ENCODE measurements around the gene DGAT2.

Gene DGAT2

DNA sequence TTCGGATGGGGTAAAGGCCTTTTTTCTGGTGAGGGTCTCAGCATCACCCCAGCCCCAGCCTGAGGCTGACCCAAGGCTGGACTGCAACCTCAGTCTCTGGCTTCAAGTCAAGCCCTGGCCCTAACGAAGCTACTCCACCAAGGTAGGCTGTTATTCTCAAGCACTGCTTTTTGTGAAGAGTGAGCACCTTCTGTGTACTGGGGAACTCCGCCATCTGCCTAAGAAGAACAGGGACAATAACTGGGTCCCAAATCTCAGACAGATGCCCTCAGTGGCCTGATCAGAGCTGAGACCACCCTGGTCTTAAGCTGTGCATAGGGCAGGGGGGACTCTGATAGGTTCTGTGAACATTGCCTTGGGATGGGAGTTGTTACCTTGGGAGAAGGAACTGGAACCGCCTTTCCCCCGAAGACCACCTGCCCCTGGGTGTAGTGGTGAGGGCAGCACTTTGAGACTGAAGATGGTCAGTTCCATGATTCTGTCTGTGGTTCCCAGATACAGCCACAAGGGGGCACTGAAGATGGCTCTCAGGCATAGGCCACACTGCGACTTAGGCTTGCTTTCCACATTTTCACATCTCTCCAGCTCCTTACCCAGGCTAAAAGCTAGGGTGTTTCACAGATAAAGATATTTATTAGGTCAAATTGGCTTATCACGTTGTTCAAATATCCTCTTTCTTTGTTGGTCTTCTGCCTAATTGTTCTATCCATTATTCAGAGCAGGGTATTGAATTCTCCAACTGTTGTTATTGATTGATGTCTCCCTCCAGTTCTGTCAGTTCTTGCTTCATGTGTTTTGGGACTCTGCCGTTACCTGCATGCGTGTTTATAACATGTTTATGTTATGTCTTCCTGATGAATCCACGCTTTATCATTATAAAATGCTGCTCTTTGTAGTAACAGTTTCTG, 34.6 kb downstream of the DGAT2 start:
- peak; percentile 62 for DNase-seq

DNA sequence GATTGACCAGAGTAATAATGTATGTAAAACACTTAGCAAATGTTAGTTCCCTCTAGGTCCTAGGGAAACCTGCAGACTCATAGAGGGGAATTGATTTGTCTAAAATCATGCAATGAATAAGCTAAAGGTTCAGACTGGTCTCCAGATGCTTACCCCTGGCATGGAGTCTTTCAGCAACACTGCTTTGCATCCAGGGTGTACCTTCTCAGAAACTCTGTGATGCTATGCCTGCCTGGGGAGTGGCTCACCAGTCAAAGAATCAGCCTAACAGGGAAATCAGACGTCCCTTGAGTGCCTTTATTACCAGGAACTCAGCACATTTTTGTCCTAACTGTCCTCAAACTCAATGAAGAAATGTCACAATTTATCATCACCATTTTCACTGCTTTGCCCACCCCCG, 40.5 kb downstream of the DGAT2 start:
- no peak for DNase-seq

DNA sequence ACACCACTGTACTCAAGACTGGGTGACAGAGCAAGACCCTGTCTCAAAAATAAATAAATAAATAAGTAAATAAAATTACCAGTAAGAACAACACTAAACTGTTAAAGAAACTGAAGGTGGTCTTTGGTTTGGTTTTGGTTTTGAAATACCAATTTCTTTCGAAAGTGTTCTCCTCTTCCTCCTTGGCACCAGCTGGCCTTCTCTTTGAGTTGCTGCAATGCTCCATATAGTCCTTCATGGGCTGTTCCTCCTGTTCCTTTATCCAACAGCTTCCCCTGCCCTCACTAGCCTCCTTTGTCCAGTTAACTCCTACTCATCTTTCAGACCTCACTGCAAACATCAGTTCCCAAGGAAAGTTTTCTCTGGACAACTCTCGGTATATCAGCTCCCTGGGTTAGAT, 41.4 kb downstream of the DGAT2 start:
- DNase-seq = no peak

DNA sequence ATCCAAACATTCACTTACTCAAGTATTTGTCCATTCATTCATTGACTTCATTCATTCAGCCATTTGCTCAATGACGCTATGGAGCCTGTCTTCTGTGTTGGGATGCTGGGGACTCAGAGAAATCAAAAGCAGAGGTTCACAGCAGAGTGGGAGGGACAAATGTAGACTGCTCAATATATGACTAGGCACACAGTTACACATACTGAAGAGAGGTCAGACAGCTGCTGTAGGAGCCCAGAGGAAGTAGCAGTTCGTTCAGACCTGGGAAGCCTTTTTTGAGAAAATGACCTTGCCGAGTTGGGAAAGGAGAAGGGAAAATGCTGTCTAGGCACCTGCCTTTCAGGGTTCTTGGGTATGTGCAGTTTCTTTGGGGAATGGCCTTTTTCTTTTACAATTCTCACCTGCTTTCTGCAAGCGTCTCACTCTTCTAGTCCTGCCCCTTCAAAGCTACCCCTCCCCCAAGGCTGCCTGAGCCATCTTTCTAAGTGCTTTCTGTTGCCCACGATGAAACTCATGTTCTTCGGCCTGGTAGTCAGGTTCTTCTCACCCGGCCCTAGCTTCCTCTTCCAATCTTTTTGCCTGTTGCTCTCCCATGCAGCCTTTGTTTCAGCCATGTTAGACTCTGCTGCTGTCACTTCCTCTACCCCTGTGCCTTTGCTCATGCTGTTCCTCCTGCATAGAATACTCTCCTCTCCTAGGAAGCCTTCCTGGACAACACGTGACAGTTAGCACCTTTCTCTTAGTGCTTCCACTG, 42.2 kb downstream of the DGAT2 start:
- no peak for DNase-seq

DNA sequence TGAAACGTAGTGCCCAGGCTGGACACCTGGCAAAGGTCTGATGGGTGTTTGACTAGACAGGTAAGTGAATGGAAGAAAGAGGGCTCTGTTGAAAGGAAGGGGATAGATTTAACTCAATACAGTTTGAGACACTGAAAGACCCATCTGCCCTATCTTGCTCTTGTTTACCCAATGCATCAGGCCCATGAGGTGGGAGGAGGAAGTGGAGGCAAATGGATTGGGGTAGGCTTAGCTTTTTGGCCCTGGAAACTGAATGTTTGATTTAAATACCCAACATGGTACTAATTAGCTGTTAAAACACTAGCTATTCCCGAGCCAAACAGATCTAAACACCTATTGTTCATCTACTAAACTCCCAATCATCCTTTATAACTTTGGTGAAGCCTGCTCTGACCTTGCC, 42.9 kb downstream of the DGAT2 start:
- no peak for DNase-seq

DNA sequence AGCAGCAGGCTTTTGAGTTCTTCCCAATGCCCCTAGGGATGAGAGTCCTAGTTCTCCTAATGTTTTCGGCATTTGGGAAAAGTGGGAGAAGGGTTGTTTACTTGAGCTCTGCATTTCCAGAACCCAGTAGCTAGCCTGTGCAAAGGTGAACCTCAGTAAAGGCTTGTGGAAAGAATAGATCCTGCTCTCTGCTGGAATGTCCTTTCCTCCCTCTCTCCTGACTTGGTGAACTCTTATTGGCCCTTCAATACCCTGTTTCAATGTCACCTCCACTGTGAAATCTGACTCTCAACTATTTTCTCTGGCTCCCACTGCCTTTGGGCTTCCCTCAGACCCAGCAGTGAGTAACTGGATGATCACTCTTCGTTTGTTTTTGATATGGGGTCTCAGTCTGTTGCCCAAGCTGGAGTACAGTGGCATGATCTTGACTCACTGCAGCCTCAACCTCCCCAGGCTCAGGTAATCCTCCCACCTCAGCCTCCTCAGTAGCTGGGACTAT, 44.0 kb downstream of the DGAT2 start:
- DNase-seq = no peak

DNA sequence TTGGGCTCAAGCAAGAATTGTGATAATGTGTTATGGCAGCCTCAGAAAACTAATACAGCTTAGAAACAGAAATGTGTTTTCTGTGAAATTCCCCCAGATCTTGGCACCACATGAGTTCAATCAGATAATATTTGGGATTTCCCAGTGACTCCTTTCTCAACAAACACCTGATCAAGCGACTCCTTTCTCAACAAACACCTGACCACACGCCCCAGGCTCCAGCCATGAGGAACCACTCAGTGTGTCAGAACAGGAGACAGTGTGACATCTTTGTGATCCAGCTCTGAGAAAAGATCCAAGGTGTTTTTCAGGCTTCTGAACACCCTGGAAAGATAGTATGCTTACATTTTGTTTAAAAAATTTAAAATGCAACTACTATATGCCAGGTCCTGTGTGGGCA, 44.5 kb downstream of the DGAT2 start:
- DNase-seq = no peak

- DNase-seq = no peak
Observed at GRCh38 chr11:75813622-75814039, 45.1 kb downstream of the DGAT2 start.

DNA sequence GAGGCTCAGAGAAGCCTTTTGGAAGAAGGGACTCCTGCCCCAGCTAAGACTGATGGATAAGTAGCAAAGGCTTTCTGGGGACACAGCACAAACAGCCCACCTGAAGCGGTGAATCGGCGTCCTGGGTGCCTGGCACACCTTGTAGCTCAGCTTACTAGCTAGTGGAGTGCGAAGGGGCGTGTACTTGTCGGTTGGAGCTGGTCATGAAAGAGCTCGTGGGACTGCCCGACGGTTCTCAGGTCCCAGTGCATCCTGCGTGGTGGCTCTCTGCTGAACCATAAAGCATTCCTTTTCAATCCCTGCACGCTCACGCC, 45.7 kb downstream of the DGAT2 start:
- no peak for DNase-seq

- DNase-seq = peak; percentile 99
Observed at GRCh38 chr11:75814677-75815344, 46.2 kb downstream of the DGAT2 start, which contains the start of gene UVRAG. Gene UVRAG, plus strand, starts transcription at chr11:75815210. Its CDS starts 198 bp downstream, at chr11:75815408.

DNA sequence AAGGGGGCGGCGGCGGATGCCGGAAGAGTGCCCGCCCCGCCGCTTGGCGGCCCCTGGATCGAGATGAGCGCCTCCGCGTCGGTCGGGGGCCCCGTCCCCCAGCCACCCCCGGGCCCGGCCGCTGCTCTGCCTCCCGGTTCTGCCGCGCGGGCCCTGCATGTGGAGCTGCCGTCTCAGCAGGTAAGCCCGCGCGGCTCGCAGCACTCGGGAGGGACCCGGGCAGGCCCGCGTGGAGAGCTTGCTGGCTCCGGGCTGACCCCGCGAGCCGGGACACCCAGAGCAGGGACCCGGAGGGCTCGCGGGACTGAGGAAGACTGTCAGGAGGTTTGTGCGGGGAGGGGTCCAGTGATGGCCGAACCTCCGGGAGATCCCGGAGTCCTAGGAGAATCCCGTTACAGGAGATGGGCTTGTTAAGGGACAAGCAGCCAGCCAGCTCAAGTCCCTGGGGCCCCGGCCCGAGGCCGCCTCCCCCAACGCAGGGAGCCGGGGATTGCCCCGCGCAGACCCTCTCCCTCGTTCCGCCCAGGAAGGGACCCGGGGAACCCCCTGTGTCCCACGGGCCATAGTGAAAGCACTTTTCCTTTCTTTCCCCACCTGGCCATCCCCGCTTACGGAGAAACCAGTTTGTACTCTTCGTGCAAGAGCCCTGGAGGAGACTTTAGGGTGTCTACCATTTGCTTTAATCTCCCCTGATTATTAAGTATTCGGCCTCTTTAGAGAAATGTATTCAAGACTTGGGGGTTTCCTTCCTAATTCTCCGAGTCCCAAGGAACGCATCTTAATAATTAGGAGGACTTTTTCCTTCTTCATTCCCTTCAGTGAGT, 47.0 kb downstream of the DGAT2 start:
- DNase-seq = peak; percentile 47

- no peak for DNase-seq
Observed at GRCh38 chr11:75816561-75817239, 48.1 kb downstream of the DGAT2 start.

GRCh38 chr11:75820645-75821044, 52.1 kb downstream of the DGAT2 start:
- DNase-seq = no peak

GRCh38 chr11:75821202-75821601, 52.6 kb downstream of the DGAT2 start:
- DNase-seq = no peak

DNA sequence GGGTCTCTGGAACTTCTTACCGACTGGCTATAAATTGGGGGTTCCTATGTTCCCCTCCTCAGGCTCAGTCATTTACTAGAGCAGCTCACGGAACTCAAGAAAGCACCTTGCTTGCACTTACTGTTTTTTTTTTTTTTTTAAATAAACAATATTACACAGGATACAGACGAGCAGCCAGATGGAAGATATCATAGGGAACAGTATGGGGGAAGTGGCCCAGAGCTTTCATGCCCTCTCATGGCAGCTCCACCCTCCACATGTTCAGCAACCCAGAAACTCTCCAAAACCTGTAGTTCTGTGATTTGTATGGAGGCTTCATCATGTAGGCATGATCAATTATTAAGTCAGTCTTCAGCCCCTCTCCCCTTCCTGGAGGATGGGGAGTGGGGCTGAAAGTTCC, 54.0 kb downstream of the DGAT2 start:
- no peak for DNase-seq

GRCh38 chr11:75823415-75823814, 54.8 kb downstream of the DGAT2 start:
- DNase-seq = no peak

- DNase-seq = no peak
Observed at GRCh38 chr11:75823946-75824345, 55.4 kb downstream of the DGAT2 start.

- DNase-seq = no peak
Observed at GRCh38 chr11:75826461-75827230, 58.1 kb downstream of the DGAT2 start.

DNA sequence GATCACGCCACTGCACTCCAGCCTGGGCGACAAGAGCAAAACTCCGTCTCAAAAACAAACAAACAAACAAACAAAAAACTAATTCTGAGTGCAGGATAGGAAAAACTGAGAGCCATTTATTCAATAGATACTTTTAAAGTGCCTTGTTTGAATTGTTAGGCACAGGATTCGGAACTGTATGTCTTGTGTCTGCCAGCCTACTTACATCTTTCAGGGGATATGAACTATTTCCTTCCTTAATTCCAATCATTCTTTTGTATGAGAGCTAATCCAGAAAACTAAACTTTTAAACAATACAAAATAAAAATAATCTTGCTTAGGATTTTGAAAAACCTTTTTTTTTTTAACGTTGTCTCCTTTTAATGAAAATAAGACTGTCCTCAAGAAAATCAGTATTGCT, 59.0 kb downstream of the DGAT2 start:
- no peak for DNase-seq

DNA sequence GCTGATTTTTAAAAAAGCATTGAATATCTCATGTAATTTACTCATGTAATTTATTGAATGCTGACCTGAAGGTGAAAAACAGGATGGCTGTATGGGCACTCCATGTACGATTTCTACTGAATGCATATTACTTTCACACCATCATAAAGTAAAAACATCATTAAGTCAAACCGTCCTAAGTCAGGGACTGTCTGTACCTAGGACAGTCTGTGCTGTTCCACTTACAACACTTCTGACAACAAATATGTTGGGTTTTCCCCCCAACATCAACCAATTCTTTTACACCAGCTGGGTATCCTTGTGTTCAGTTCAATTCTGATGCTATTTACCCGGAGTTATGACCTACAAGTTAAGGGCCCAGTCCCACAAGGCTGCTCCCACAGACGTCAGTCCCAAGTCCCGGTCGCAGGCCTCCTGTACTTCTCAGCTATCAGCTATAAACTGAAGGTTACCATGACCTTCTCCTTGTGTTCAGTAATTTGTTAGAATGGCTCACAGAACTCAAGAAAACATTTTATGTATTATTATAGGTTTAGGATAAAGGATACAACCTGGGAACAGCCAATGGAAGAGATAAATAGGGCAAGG, 63.4 kb downstream of the DGAT2 start:
- no peak for DNase-seq

- no peak for DNase-seq
Observed at GRCh38 chr11:75834728-75835127, 66.2 kb downstream of the DGAT2 start.

Data from CD4-positive, alpha-beta T cell treated with Interferon gamma for 1 hour (primary cell).